HG02610 (cell line): ENCODE data around the gene VPS26A.
"Not testable (repeated sequence)": the region's sequence is repeated elsewhere in the genome, so short reads cannot be mapped to it uniquely, and the experiment has no call there.

Experiments
- ATAC-seq: cut with Tn5 transposase; IDR thresholded peaks from one replicate; pipeline ENCODE4 v1.9.1; 2021; ENCODE audit warnings: mild to moderate bottlenecking, moderate library complexity; ENCODE audit not compliant: unreplicated experiment

Gene VPS26A

DNA sequence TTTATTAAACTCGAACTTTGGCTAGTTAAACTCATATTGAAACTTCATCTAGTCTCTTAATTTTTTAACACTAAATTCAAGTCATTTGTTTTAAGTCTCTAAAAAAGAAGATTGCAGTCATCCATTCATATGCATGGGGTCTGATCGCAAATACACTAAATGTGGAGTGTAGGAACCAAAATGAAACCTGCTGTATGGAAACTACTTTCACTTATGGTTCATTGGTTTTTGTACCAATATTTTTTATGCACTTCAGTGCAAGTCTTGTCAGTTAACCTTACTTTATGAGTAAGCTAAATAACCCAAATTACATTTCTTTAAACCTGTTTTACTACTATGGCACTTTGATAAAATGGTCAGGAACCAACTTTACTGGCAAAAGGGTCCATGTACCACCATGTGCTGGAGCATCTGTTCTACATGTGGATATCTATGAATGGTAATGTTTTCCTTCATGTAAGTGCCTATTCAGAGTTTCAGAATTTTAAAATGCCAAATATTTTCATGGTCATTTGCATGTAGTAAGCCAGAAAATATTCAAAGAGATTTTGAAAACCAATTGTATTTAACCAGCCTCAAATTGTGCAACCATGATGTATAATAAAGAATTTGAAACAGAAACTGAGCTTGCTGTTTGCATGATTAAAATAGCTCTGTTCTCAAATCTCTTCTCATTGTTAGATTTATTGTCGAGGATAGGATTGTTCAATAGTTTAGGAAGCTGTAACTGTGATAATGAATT lies 48.4 kb downstream of the VPS26A start:
- ATAC-seq = peak; percentile 75

DNA sequence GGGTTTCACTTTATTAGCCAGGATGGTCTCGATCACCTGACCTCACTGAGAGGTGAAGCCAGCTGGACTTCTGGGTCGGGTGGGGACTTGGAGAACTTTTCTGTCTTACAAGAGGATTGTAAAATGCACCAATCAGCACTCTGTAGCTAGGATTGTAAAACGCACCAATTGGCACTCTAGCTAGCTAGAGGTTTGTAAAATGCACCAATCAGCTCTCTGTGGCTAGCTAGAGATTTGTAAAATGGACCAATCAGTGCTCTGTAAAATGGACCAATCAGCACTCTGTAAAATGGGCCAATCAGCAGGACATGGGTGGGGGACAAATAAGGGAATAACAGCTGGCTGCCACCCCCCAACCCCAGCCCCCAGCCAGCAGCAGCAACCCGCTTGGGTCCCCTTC lies 51.3 kb downstream of the VPS26A start:
- not testable (repeated sequence) for ATAC-seq

DNA sequence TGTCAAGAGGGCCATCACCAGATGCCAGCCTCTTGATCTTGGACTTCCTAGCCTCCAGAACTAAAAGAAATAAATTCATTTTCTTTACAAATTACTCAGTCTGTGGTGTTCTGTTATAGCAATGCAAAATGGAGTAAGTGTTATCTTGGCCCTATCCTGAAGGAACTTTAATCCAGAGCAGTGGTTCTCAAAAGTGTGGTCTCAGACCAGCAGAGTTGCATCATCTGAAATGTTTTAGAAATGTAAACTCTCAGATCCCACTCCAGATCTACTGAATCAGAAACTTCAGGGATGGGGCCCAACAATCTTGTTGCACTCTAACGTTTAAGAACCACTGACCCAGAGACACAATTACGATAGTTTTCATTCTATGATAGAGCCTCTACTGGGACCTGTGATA lies 52.8 kb downstream of the VPS26A start:
- ATAC-seq = no peak

DNA sequence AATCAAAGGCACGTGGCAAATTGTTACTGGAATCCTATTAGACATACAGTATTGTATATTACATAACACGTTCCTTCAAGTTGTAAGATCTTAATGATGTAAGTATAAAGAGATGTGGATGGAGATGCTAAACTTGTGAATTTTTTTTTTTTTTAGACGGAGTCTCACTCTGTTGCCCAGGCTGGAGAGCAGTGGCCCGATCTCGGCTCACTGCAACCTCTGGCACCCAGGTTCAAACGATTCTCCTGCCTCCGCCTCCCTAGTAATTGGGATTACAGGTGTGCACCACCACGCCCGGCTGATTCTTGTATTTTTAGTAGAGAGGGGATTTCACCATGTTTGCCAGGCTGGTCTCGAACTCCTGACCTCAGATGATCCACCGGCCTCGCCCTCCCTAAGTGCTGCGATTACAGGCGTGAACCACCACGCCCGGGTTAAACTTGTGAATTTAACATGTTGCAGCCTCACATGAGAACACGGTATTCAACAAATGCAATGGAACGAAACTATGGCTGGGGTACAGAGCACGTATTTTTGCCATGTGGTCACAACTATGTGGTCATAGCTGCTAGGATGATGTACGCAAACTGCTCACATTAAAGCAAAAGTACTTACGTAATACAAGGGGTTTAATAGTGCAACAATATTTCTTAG lies 55.2 kb downstream of the VPS26A start:
- peak; percentile 19 for ATAC-seq

DNA sequence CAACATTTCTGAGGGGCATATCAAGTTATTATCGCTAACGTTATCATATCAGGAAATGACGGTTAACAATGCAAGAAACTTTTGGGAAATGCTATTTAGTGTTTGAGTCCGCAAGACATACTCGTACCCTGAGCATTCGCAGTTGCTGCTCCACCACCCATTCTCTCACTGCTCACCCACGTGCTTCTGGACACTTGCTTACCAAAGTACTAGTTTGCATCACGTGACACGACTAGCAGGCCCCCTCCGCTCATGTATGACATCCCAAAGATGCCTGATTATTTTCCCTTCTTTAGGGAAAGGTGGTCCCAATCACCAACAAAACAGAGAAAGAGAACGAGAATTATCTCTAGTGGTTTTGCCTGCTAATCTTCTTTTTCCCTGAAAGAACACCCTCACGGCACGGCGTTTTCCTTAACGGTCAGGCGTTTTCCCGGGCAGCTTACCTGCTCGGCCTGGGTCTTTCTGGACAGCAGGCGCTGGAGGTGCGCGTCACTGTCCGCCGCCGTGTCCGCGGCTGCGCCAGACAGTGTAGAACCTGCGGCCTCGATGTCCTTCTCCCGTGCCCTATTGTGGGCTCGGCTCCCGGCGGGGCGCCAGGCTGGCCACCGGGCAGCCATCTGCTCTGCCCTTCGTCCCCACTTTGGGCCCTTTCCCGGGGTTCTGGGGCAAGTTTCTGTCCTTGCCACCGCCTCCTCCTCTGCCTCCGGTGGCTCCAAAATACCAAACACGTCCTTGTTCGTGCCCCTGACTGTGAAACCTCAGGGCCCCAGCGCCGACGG lies 56.0 kb downstream of the VPS26A start, which contains the start of gene SUPV3L1:
SUPV3L1 (plus strand) TSS at position 492 of the 782 bp plus-strand sequence; CDS start at position 550, 58 bp downstream.
- peak; percentile 70 for ATAC-seq

DNA sequence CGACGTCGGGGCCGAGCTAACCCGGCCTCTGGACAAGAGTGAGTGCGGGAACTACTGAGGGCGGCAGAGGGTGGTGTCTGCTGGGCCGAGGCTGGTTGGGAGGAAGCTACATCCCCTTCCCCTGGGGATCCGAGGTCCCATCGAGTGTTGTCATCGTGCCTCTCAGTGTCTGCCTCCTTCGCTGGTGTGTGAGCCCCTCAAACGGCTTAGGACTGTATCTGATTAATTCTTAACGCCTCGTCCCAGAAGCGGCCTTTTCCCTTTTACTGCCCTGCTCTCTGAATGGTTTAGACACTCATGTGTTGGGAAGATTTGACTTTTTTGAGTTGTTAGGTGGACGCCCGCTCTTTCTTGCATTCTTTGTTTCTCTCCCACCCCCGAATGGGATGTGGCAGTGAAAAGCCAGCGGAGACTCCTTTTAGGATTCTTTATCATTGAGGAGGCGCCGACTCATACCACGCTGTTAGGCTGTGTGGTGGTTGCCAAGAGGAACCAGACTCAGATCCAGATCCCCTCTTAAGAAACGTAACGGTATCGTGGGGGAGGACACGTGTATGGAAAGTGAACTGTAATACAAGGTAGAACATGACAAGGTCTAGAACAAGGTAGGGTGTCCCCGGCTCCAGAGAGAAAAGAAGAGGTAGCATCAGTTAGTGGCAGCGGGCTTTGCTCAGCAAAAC lies 56.7 kb downstream of the VPS26A start:
- peak; percentile 32 for ATAC-seq

DNA sequence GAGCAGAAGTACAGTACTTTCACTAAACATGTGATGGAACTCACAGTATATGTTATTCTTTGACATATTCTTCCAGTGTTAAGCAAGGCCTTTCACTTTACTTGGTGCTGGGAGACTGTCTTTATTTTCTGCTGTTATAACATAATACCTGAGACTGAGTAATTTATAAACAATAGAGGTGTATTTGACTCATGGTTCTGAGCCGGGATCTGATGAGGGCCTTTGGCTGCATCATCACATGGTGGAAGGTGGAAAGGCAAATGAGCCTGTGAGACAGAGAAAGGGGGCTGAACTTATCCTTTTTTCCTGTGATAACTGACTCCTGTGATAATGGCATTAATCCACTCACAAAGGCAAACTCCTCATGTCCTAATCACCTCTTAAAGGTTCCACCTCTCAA lies 57.5 kb downstream of the VPS26A start:
- ATAC-seq = no peak

DNA sequence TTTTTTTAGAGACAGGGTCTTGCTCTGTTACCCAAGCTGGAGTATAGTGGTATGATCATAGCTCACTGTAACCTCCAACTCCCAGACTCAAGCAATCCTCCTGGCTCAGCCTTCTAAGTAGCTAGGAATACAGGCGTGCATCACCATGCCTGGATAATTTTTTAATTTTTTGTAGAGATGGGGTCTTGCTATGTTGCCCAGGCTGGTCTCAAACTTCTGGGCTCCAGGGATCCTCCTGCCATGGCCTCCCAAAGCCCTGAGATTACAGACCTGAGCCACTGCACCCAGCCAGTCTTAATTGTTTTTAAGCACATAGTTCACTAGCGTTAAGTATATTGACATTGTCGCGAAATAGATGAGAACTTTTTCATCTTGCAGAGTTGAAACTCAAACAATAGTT lies 58.0 kb downstream of the VPS26A start:
- ATAC-seq = no peak

DNA sequence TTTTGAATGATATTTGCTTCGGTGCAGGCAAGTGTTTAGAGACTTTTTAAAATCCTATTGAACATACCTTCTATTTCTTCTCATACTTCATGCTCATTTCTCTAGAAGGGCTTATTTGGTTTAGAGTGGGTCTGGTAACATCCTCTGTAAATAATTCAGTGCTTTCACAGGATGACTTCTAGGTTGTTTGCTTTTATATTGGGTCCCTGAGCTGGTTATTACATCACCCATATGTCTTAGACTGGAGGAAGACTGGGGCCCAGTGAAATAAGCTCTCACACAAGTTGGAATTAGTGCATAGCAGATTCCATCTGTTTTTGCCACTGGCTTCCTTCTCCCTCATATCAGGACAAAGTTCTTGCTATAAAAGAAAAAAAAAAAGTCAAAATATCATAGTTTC lies 62.5 kb downstream of the VPS26A start:
- ATAC-seq = no peak

DNA sequence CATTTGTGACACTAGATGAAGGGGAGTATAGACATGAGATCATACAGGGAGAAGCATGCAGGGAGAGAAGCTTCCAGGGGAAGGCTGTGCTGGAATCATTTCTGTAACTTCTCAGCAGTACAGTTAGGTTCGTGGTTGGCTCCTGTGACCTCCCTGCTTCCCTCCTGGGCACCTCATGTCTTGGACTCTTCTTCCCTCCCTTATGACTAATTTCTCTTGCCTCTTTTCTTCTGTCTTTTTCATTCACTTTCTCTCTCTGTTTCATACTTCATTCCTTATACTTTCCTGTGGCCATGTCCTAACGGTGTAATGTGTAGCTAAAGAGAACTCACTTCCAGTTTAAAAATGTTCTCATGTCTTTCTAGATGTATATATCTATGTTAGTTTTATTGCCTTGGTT lies 77.1 kb downstream of the VPS26A start:
- no peak for ATAC-seq

DNA sequence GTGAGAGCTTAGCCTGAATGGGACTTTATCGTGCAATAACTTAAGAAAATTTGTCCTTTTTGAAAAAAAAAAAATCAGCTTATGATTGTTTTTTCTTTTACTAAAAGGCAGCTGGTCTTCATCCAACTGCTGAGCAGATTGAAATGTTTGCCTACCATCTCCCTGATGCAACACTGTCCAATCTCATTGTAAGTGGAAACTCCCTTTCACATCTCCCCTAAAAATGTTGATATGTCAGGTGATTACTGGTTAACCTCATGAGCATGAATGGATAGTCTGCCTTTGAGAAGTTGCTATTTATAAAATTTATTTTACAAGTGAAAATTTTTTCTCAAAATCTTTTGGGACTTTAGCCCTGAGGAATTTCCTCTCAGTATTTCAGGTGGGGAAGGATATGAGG lies 78.4 kb downstream of the VPS26A start:
- ATAC-seq = no peak

DNA sequence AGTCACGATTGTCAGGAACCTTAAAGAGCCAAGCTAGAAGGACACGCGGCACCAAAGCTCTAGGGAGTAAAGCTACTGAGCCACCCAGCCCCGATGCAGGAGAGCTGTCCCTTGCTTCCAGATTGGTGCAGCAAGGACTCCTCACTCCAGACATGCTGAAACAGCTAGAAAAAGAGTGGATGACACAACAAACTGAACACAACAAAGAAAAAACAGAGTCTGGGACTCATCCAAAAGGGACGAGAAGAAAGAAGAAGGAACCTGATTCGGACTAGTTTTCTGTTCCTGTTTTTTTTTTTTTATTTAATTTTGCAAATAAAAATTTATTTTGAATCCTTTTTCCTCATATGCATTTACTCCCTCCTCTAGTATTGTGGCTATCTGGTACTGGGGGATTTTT lies 84.8 kb downstream of the VPS26A start:
- no peak for ATAC-seq

DNA sequence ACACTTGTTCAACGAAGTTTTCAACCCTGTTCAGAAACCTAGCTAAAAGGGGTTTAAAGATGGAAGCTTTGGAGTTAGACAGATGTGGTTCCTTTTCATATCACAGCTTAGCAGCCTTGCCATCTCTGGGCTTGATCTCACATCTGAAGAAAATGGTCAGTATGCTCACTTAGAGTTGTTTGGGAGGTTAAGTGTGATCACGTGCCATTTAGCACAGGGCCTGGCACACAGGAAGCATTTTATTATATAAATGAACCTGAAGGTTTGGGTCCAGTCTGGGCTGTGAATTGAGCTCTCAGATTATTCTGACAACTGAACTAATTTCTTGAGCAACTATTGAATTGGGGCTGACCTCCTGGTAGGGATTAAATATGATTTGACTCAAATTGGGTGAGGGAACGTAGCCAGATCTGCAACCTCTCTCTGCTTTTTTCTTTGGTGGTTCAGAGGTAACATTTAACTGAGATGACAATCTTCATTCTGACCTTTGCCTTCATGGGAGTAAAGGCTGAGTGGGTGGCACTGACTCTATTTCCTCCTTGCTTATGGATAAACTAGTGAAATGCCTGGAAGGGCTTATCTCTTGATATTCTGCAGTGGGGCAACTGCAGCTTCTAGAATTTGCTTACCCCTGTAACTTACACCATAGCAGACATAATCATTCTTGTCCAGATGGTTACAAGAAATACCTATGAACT lies 86.0 kb downstream of the VPS26A start:
- no peak for ATAC-seq

DNA sequence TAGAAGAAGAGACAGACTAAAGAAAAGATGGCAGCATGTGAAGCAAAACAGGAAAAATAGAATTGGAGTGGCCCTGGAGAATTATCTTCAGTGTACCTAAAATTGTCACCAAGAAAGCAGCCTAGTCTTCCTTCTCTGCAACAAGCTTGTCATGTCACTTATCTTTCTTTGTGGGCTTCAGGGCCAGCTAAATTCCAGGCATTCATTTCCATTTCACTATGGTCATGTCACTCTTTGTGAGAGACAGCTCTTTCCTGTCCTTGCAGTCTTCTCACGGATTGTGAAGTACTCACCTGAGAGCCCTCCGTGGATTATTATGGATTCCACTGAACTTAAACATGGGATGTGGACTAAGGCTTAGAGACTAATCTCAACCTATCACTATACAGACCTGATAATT lies 87.1 kb downstream of the VPS26A start:
- no peak for ATAC-seq

DNA sequence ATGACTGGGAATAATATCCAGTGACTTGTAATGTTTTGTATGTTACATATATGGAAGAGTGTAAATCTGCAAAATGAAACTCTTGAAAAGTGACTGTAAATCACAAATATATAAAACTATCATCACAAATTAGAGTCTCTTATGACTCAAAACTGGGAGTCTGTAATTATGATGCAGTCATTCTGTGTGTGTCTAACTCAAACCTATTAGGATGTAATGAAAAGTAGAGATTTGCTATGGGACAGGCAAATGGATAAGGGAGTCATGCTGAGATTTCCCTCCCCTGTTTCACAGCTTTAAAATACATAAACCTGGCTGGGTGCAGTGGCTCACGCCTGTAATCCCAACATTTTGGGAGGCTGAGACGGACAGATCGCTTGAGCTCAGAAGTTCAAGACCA lies 87.5 kb downstream of the VPS26A start:
- ATAC-seq = no peak

DNA sequence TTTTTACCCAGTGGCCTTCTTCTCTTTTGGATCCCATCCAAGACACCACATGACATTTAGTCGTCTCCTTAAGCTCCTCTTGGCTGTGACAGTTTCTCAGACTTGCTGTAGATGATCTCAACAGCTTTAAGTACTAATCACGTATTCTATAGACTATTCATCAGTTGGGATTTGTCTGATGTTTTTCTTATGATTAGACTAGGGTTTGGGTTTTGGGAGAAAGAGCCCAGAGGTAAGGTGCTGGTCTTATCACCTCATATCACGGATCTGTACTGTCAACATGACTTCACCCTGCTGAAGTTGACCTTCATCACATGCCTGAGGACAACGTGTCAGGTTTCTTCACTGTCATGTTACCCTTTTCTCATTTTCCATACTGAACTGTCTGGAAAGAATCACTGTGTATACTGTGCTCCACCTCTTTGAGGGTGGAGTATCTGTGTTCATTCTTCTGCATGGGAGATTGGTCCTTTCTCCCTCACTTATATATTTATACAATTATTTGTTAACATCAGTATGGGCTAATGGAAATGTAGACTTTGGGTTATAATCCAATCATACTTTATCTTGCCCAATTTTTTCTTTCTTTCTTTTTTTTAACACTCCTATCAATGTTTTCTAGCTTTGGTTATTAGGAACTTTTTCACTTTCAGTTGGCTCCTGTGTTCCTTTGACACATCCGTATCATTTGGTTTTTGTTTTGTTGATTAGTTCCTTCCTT lies 89.8 kb downstream of the VPS26A start:
- no peak for ATAC-seq

DNA sequence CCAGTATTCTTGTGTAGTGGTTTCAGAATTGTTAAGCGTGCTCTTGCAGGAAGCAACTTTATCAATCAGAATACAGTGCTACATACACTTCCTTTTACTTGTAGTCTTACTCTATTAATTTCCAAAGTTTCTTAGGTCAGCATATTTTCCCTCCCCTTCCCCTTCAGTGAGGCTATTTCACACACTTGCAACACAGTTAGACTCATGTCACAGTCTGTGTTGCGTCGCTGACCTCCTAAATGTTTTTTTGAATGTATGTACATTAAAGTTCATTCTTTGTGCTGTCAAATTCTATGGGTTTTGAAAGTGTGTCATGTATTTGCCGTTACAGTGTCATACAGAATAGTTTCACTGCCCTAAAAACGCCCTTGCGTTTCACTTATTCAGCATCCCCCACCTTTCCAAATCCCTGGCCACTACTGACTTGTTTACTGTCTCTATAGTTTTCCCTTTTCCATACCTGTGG lies 90.7 kb downstream of the VPS26A start:
- ATAC-seq = no peak

DNA sequence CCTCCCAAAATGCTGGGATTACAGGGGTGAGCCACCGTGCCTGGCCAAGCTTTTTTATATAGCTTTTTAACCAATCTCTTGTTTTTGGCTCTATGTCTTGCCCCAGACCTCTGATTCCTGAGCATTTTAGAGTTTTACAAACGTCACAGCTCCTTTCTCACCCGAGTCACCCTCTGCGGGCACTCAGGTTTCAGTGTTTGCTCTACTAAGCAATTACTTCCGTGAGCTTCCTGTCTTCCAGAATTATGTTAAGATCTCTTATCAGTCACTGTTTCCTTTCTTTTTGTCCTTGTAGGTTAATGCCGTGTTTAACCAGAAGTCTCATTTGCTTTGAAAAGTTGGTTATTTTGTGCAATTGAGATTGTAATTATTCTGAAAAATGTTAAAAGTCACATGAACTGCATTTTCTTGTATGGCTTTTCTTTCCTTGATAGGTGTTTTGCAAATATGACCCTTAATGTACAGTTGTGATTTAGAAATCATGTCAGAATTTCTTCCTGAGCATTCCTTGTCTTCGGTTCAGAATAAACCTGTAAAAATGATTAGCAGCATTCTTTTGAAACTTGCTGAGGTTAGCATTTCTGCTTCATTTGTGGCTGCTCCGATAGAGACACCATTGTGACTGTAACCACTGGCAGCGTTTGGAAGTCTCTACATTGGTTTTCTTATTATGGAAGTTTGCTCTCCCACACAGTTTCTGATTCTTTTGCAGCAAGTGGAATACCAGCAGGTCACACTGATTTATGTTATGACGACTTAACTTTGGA lies 91.6 kb downstream of the VPS26A start:
- no peak for ATAC-seq

DNA sequence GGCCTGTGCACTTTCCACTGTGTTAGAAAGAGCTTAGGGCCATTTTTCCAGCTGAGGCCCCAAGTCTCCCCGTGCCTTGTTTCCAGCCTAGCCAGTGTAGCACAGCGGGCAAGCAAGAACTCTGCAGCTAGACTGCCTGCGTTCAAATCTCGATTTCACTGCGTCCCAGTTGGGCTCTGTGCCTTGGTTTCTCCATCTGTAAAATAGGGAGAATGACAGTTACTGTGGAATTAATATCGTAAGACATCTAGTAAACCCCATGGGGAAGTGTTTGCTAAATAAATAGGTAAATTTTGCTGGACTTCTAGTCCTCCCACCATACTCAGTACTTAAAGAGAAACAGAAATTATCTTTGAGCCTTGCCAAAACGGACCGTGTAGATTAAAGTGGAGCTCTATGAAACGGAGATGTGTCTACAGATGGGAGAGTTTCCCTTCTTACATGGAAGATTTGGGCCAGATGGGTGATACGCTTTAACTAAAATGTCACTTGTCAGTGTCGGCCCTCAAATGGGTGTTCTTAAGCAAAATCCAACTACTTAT lies 92.7 kb downstream of the VPS26A start:
- ATAC-seq = no peak
